Parietal lobe (tissue), 2 donors: ENCODE results near the gene TOR3A. TPM values are rescaled to one million over a fixed set of nuclear protein-coding genes. Genes with fewer than 3 reads are reported as not detected.

Source experiments
- small RNA-seq: library from RNA; depleted of rRNA; stranded (forward); fragments of <200 nt; gene quantifications from one replicate; pipeline ENCODE3, GENCODE V24; 2014; ENCODE audit warnings: low replicate concordance
- total RNA-seq: library from RNA; depleted of rRNA; stranded (reverse); fragments of >200 nt; gene quantifications from one replicate; pipeline ENCODE4 v1.2.3, GENCODE V29; 2014

TOR3A gene
- total RNA-seq: 22.5 TPM

GRCh38 chr1:179081687-179082332 is at the start of gene TOR3A:
Gene TOR3A, plus strand, starts transcription at chr1:179082070. Its CDS starts 59 bp downstream, at chr1:179082129.

Small RNA genes within 50 kb of the gene (small RNA-seq; reads per million reads assigned to genes)
- gene AL512326.3: not detected

Other genes starting within 250 kb of the TOR3A start
- gene ANGPTL1, start 211.0 kb upstream of the TOR3A start, total RNA-seq: 2.5 TPM
- gene FAM20B, start 56.2 kb upstream of the TOR3A start, total RNA-seq: 39.8 TPM
- gene ABL2, start 147.6 kb downstream of the TOR3A start, total RNA-seq: 53.2 TPM
- 15.7 TPM for gene SOAT1, start 211.7 kb downstream of the TOR3A start, total RNA-seq